ENCODE data around the gene IFNL1.
"Not testable (repeated sequence)": the region's sequence is repeated elsewhere in the genome, so short reads cannot be mapped to it uniquely, and the experiment has no call there.

The IFNL1 gene

DNA sequence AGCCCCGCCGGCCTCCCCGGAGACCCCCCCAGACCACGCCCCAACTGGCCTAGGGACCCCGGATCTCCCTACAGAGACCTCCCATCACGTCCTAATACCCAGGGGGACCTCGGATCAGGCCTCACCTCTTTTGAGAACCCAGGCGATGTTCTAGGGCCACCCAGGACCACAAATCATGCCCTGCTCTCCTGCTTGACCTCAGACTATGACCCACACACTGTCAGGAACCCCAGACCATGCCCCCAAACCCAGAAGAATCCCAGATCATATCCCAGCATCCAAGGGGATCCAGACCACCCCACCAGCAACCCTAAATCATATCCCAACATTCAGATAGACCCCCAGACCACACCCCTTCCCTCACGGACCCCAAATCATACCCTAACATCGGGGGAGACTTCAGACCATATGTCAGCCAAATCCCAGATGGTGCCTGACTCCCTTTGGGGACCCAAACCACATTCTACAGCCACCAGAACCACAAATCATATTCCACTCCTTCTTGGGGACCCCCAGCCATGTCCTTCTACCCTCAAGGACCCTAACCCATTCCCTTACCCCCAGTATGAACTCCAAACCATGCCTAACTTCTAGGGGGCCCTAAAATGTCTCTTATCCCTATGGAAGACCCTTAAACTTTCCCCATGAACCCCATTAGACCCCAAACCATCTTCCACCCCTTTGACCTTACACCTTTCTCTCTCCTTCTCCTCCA, 25.1 kb downstream of the IFNL1 start:
- peak overlapping the region in 1 of 2 donors; percentile 54 for H3K4me3 ChIP-seq (ENCODE audit: low read length in 2 of 2)
- no peak overlapping the region for H3K27ac ChIP-seq (ENCODE audit: low read length)
- no peak overlapping the region for H3K9ac ChIP-seq (ENCODE audit: low read length in 2 of 2)
- H3K36me3 ChIP-seq (ENCODE audit: control insufficient read depth in 2 of 2, insufficient read depth in 2 of 2, low read length in 2 of 2), result no peaks in the 10 kb centered on the region
- H3K27me3 ChIP-seq (ENCODE audit: control insufficient read depth in 1 of 2, insufficient read depth in 2 of 2, low read length in 2 of 2), result no peaks in the 10 kb centered on the region
- H3K9me3 ChIP-seq (ENCODE audit: control insufficient read depth in 2 of 2, low read length in 2 of 2), result no peaks in the 10 kb centered on the region
- H3K4me1 ChIP-seq (ENCODE audit: control insufficient read depth, insufficient read depth, low read length), result peaks cover 11% of the 10 kb centered on the region

DNA sequence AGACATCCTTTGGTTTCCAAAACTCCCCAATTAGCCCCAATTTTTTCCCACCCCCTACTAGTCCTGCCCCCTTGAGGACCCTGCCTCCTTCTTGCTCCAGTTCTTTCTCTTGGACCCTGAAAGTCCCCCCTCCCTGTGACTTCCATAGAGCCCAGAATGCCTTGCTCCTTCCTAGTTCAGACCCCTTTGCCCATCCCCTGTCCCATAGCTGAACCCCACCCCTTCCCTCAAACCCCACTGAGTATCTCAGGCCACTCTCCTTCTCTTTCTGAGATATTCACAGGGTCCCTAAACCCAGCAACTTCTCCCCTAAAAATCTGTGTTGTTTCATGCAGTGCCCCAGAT, 25.6 kb downstream of the IFNL1 start:
- Histone ChIP-seq H3K27ac (ENCODE audit: low read length) (no peak overlapping the region), H3K36me3 (ENCODE audit: control insufficient read depth in 2 of 2, insufficient read depth in 2 of 2, low read length in 2 of 2) (no peaks in the 10 kb centered on the region), H3K4me3 (ENCODE audit: low read length in 2 of 2) (no peak overlapping the region), H3K4me1 (ENCODE audit: control insufficient read depth, insufficient read depth, low read length) (peaks cover 11% of the 10 kb centered on the region), H3K27me3 (ENCODE audit: control insufficient read depth in 1 of 2, insufficient read depth in 2 of 2, low read length in 2 of 2) (no peaks in the 10 kb centered on the region), H3K9ac (ENCODE audit: low read length in 2 of 2) (no peak overlapping the region), H3K9me3 (ENCODE audit: control insufficient read depth in 2 of 2, low read length in 2 of 2) (no peaks in the 10 kb centered on the region)

DNA sequence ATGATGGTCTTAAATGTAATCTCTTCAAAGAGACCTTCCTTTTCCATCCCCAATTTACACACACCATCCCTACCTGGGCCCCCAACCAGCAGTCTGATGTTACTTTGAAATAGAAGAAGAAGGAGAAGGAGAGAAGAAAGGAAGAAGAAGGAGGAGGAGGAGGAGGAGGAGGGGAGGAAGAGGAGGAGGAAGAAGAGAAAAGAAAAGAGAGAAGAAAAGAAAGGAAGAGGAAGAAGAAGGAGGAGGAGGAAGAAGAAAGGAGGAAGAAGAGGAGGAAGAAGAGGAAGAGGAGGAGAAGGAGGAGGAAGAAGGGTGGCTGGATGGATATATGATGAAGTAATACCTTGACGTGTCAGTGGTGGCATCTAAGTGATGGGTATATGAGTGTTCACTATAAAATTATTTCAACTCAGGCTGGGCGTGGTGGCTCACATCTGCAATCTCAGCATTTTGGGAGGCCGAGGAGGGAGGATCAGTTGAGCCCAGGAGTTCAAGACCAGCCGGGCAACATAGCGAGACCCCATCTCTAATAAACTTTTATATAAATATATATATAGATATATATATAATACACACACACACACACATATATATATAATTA, 28.1 kb downstream of the IFNL1 start:
- no peaks in the 10 kb centered on the region for H3K9me3 ChIP-seq (ENCODE audit: control insufficient read depth in 2 of 2, low read length in 2 of 2)
- H3K27ac ChIP-seq (ENCODE audit: low read length), result no peak overlapping the region
- H3K4me3 ChIP-seq (ENCODE audit: low read length in 2 of 2), result no peak overlapping the region
- H3K27me3 ChIP-seq (ENCODE audit: control insufficient read depth in 1 of 2, insufficient read depth in 2 of 2, low read length in 2 of 2), result peaks cover 0 to 2% of the 10 kb centered on the region in 2 donors
- no peaks in the 10 kb centered on the region for H3K36me3 ChIP-seq (ENCODE audit: control insufficient read depth in 2 of 2, insufficient read depth in 2 of 2, low read length in 2 of 2)
- H3K4me1 ChIP-seq (ENCODE audit: control insufficient read depth, insufficient read depth, low read length), result peaks cover 9% of the 10 kb centered on the region
- no peak overlapping the region for H3K9ac ChIP-seq (ENCODE audit: low read length in 2 of 2)

DNA sequence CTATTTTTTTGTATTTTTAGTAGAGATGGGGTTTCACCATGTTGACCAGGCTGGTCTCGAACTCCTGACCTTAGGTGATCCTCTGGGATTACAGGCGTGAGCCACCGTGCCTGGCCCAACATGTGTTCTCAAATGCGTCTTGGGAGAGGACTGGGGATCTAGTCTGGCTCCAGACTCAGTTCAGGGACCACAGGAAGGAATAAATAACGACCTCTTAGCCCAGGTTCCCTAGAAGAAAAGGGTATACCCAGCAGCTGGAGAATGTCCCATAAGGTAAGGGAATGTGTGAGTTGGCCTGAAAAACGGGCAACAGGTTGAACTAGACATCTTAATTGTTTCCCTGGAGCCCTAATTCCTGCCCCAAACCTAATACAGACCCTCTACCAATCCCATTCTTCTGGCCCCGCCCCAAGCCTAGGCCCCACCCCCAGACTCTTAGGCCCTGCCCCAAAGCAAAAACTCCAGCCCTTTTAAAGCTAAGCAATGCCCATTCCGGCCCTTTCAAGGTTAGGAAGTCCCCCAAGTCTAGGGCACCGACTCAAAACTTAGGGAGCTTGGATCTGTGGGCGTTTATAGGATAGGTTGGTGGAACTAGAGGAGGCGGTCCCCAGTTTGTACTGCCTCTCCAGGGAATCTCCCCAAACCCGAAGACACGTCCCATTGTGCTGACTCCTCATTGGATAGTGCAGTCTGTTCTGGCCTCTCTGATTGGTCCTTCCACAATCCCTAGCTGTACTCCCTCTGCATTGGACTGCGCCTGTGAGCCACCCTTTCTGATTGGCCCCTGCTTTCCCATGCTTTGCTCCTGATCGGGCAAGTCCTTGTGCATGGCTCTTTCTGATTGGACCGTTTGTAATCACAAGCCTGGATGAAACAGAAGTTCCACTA, 29.8 kb downstream of the IFNL1 start:
- no peaks in the 10 kb centered on the region for H3K36me3 ChIP-seq (ENCODE audit: control insufficient read depth in 2 of 2, insufficient read depth in 2 of 2, low read length in 2 of 2)
- no peaks in the 10 kb centered on the region for H3K9me3 ChIP-seq (ENCODE audit: control insufficient read depth in 2 of 2, low read length in 2 of 2)
- H3K27ac ChIP-seq (ENCODE audit: low read length), result no peak overlapping the region
- H3K4me3 ChIP-seq (ENCODE audit: low read length in 2 of 2), result no peak overlapping the region
- H3K27me3 ChIP-seq (ENCODE audit: control insufficient read depth in 1 of 2, insufficient read depth in 2 of 2, low read length in 2 of 2), result peaks cover 0 to 2% of the 10 kb centered on the region in 2 donors
- H3K9ac ChIP-seq (ENCODE audit: low read length in 2 of 2), result no peak overlapping the region
- H3K4me1 ChIP-seq (ENCODE audit: control insufficient read depth, insufficient read depth, low read length), result no peaks in the 10 kb centered on the region

DNA sequence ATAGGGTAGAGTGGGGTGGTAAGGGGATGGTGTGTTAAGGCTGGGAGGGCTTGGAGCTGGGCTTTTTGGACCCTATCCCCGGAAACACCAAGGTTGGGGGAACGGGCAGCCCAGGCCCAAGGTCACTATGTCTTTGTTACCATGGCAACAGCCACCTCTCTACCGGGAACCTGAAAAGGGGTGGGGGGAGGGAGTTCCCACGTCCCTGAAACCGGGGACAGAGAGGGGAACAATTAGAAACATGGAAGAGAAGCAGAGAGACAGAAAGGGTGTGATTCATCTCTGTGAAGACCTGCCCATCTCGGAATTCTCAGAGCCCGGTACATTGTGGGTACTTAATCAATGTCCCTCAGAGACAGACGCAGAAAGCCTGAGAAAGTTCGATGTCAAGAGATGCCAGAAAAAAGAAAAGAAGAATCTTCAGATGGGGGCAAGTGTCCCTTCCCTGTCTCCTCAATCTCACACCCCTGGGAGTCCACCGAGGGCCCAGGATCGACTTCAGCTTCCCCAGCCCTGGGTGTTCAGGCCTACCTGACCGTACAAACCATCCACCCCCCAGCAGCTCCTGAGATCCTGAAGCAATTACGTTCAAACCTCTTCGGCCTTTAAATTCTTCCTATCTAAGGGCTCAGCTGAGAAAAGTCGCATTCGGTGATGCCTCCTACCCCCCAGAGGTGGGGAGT, 31.3 kb downstream of the IFNL1 start:
- H3K4me1 ChIP-seq (ENCODE audit: control insufficient read depth, insufficient read depth, low read length), result no peaks in the 10 kb centered on the region

DNA sequence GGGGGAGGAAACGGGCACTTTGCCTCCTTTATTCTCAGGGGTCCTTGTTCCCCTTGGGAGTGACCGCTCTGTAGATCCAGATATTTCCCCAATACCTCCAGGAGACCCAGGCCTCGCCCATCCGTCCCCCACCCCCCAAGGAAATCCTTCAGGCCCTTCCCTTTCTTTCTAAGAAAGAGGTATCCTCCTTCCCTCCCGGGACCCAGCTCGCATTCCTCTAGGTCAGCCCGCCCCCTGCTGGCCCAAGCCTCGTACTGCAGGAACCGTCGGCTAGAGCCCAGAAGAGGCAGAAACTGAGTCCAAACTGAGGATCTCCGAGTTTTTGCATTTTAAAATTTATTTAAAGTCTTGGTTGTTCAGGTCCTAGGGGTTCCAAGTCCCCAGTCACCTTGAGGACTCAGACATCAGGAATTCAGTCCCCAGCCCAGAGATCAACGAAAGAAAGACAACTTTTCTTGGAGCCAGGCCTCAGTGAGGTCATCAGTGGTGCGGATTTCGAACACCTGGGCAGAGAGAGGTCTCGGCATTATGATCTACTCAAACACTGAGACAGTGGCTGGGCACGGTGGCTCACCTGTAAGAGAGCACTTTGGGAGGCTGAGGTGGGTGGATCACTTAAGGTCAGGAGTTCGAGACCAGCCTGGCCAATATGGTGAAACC, 32.0 kb downstream of the IFNL1 start:
- H3K36me3 ChIP-seq (ENCODE audit: control insufficient read depth in 2 of 2, insufficient read depth in 2 of 2, low read length in 2 of 2), result no peaks in the 10 kb centered on the region
- H3K9me3 ChIP-seq (ENCODE audit: control insufficient read depth in 2 of 2, low read length in 2 of 2), result no peaks in the 10 kb centered on the region
- H3K27me3 ChIP-seq (ENCODE audit: control insufficient read depth in 1 of 2, insufficient read depth in 2 of 2, low read length in 2 of 2), result peaks cover 0 to 2% of the 10 kb centered on the region in 2 donors
- no peak overlapping the region for H3K9ac ChIP-seq (ENCODE audit: low read length in 2 of 2)
- H3K27ac ChIP-seq (ENCODE audit: low read length), result no peak overlapping the region
- H3K4me3 ChIP-seq (ENCODE audit: low read length in 2 of 2), result no peak overlapping the region
- H3K4me1 ChIP-seq (ENCODE audit: control insufficient read depth, insufficient read depth, low read length), result no peaks in the 10 kb centered on the region

More for the DNA sequence above, 31.3 kb downstream of the IFNL1 start:
- H3K4me3 ChIP-seq (ENCODE audit: low read length in 2 of 2), result no peak overlapping the region
- H3K27me3 ChIP-seq (ENCODE audit: control insufficient read depth in 1 of 2, insufficient read depth in 2 of 2, low read length in 2 of 2), result peaks cover 0 to 2% of the 10 kb centered on the region in 2 donors
- peak overlapping the region in 1 of 2 donors; percentile 5 for H3K9ac ChIP-seq (ENCODE audit: low read length in 2 of 2)
- H3K27ac ChIP-seq (ENCODE audit: low read length), result no peak overlapping the region
- H3K9me3 ChIP-seq (ENCODE audit: control insufficient read depth in 2 of 2, low read length in 2 of 2), result no peaks in the 10 kb centered on the region
- H3K36me3 ChIP-seq (ENCODE audit: control insufficient read depth in 2 of 2, insufficient read depth in 2 of 2, low read length in 2 of 2), result no peaks in the 10 kb centered on the region

DNA sequence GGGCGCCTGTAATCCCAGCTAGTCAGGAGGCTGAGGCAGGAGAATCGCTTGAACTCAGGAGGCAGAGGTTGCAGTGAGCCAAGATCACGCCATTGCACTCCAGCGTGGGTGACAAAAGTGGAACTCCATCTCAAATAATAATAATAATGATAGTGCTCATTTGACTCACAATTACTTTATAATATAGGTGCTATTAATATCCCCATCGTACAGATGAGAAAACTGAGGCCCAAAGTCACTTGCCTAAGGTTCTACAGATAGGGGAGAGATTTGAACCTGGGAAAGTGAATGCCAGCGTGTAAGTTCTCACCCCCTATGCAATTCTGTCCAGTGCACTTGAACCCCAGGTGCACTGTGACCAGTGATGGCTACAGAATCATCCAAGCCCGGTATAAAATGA, 33.7 kb downstream of the IFNL1 start:
- Histone ChIP-seq H3K4me1 (ENCODE audit: control insufficient read depth, insufficient read depth, low read length) (no peaks in the 10 kb centered on the region), H3K9ac (ENCODE audit: low read length in 2 of 2) (no peak overlapping the region), H3K36me3 (ENCODE audit: control insufficient read depth in 2 of 2, insufficient read depth in 2 of 2, low read length in 2 of 2) (no peaks in the 10 kb centered on the region), H3K27ac (ENCODE audit: low read length) (no peak overlapping the region), H3K27me3 (ENCODE audit: control insufficient read depth in 1 of 2, insufficient read depth in 2 of 2, low read length in 2 of 2) (peaks cover 0 to 2% of the 10 kb centered on the region in 2 donors), H3K9me3 (ENCODE audit: control insufficient read depth in 2 of 2, low read length in 2 of 2) (no peaks in the 10 kb centered on the region), H3K4me3 (ENCODE audit: low read length in 2 of 2) (no peak overlapping the region)

DNA sequence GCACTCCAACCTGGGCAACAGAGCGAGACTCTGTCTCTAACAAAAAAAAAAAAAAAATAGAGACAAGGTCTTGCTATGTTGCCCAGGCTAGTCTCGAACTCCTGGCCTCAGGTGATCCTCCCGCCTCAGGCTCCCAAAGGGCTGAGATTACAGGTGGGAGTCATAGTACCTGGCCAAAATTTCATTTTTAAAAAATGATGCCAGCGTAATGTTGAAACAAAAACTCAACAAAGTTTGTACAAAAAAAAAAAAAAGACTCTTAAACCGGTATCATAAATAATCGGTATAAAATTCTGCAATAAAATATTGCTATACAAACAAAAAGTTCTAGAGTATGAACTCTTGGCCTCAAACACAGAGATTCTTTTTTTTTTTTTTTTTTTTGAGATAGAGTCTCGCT, 36.1 kb downstream of the IFNL1 start:
- Histone ChIP-seq H3K9ac (ENCODE audit: low read length in 2 of 2) (no peak overlapping the region), H3K4me3 (ENCODE audit: low read length in 2 of 2) (no peak overlapping the region), H3K27me3 (ENCODE audit: control insufficient read depth in 1 of 2, insufficient read depth in 2 of 2, low read length in 2 of 2) (peaks cover 0 to 2% of the 10 kb centered on the region in 2 donors), H3K4me1 (ENCODE audit: control insufficient read depth, insufficient read depth, low read length) (no peaks in the 10 kb centered on the region), H3K27ac (ENCODE audit: low read length) (no peak overlapping the region), H3K36me3 (ENCODE audit: control insufficient read depth in 2 of 2, insufficient read depth in 2 of 2, low read length in 2 of 2) (no peaks in the 10 kb centered on the region), H3K9me3 (ENCODE audit: control insufficient read depth in 2 of 2, low read length in 2 of 2) (no peaks in the 10 kb centered on the region)

DNA sequence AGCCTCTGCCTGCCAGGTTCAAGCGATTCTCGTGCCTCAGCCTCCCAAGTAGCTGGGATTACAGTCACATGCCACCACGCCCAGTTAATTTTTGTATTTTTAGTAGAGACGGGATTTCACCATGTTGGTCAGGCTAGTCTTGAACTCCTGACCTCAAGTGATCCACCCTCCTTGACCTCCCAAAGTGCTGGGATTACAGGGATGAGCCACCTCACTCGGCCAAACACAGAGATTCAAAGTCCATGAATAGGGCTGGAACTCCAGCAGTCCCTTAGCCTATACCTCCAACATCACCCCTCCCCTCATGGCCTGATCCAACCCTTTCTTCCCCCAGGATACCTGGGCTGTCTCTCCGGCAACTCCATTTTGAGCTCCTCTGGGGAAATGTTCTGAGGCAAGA, 36.5 kb downstream of the IFNL1 start:
- not testable (repeated sequence) for H3K4me3 ChIP-seq (ENCODE audit: low read length in 2 of 2); H3K4me1 ChIP-seq (ENCODE audit: control insufficient read depth, insufficient read depth, low read length); H3K9me3 ChIP-seq (ENCODE audit: control insufficient read depth in 2 of 2, low read length in 2 of 2); H3K27ac ChIP-seq (ENCODE audit: low read length); H3K9ac ChIP-seq (ENCODE audit: low read length in 2 of 2); H3K36me3 ChIP-seq (ENCODE audit: control insufficient read depth in 2 of 2, insufficient read depth in 2 of 2, low read length in 2 of 2); H3K27me3 ChIP-seq (ENCODE audit: control insufficient read depth in 1 of 2, insufficient read depth in 2 of 2, low read length in 2 of 2)

DNA sequence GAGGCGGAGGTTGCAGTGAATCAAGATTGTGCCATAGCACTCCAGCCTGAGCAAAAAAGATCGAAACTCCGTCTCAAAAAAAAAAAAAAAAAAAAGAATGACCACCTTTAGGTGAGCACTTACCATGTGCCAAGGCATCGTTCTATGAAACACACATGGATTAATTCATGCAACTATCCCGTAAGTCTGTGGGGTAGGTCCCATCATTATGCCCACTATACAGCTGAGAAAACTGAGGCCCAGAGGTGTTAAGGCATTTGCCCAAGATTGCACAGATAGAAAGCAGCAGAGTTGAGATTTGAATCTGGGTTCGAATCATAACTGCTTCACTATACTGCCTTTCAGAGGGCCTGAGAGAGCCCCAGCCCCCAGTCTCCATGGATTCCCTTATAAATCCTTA, 37.3 kb downstream of the IFNL1 start:
- peaks cover 0 to 2% of the 10 kb centered on the region in 2 donors for H3K27me3 ChIP-seq (ENCODE audit: control insufficient read depth in 1 of 2, insufficient read depth in 2 of 2, low read length in 2 of 2)
- H3K4me1 ChIP-seq (ENCODE audit: control insufficient read depth, insufficient read depth, low read length), result no peaks in the 10 kb centered on the region
- H3K9me3 ChIP-seq (ENCODE audit: control insufficient read depth in 2 of 2, low read length in 2 of 2), result no peaks in the 10 kb centered on the region
- no peak overlapping the region for H3K27ac ChIP-seq (ENCODE audit: low read length)
- no peaks in the 10 kb centered on the region for H3K36me3 ChIP-seq (ENCODE audit: control insufficient read depth in 2 of 2, insufficient read depth in 2 of 2, low read length in 2 of 2)
- H3K4me3 ChIP-seq (ENCODE audit: low read length in 2 of 2), result no peak overlapping the region
- H3K9ac ChIP-seq (ENCODE audit: low read length in 2 of 2), result no peak overlapping the region
